ENCODE measurements around the gene ZBTB18.
"Not testable (repeated sequence)": the region's sequence is repeated elsewhere in the genome, so short reads cannot be mapped to it uniquely, and the experiment has no call there.

Gene ZBTB18

GRCh38 chr1:244042293-244042692, 8.8 kb upstream of the ZBTB18 start:
- DNase-seq, result no peak

- no peak for DNase-seq
Observed at GRCh38 chr1:244044423-244044822, 6.7 kb upstream of the ZBTB18 start.

GRCh38 chr1:244046254-244046653, 4.8 kb upstream of the ZBTB18 start:
- DNase-seq, result not testable (repeated sequence)

- no peak for DNase-seq
Observed at GRCh38 chr1:244046907-244047611, 4.0 kb upstream of the ZBTB18 start.

GRCh38 chr1:244047621-244048255, 3.3 kb upstream of the ZBTB18 start:
- DNase-seq, result no peak

GRCh38 chr1:244048256-244049161, 2.6 kb upstream of the ZBTB18 start:
- DNase-seq, result peak; percentile 85

DNA sequence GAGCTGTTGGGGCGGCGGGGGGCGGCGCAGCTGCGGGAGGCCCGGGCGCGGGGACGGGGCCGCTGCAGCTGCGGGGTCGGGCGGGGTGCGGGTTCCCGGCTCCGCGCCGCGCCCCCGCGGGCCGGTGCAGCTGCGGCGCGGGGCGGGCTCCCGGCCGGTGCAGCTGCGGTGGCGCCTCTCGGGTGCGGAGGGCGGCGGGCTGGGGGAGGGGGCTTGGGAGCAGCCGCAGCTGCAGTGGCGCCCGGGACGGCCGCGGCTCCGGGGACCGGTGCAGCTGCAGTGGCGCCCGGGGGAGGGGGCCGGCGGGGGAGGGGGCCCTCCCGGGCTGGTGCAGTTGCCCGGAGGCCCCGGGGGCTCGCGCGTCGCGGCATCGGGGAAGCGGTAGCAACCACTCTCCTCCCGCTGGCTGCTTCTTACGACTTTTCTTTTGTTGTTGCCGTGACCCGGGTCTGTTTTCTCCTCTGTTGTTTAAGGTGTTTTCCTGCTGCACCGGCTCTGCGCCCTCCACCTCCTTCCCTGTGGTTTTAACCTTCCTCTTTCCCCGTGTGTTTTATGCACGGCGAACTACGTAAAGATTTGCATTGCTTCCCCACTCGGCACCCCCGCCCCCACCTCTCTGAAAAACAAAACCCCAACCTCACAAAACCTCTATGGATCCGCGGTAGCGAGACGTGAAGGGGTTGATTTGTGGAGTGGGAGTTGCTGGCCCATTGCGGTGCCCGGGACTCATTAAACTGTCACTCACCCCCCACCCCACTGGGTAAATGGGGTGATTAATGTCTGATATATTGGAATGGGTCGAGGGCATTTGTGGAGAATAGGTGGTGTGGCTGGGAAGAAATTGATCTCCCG, 1.7 kb upstream of the ZBTB18 start:
- no peak for DNase-seq

GRCh38 chr1:244050014-244050834, 859 bp upstream of the ZBTB18 start:
- DNase-seq, result peak; percentile 4

DNA sequence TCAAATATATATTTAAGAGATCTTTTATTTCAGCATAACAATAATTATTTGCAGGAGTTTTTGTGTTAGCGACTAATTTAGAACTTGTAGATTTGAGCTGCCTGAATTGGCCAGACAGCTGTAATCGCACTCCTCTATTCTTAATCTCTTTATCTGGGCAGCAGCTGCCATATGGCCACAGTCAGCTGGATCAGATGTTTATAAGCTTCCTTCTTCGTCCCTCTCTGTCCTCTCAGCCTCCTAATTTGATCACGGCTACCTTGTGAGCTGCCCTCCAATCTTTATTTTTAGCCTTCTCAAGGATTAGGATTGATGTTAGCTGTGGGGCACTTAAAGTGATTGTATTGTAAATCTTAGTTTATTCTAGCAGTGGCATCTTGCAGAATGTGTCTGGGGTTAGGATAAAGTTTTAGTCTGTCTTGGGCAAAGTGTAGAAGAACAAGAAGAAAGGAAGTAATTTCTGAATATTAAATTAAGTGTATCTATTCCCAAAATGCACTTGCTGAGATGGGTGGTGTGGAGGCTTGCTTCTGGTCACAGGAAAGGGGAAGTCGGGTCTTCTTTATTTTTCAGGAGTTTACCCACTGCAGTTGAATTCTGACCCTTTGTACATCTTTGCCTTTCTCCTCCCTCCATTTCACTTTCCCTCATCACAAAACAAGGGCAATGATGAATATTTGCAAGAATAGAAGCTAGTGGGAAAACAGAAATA, 1.1 kb downstream of the ZBTB18 start:
- DNase-seq, result no peak

DNA sequence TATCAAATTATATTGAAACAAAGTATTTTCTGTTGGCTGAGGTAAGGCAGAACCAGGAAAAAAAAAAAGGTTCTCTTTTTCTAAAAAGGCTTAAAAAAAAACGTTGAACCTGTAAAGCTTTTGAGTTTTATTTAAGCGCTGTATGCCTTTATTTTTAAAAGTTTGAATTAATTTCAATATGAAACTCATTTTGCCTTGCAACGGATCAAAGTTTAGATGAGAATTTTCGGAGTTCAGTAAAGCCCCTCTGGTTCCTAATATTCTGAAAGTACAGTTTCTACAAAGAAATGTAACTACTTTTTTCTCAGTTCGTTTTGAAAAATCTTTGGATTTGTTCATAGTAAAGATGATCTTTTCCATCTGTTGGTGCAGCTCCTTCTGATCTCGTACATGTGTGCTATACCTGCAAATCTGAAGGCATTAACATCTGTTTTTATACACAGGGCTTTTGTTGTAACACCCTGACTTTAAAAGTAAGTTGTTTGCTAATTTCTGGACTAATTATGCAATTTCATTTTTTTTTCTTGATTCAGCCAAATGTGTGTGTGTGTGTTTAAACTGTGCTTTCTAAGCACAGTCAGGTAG, 1.7 kb downstream of the ZBTB18 start:
- no peak for DNase-seq

- no peak for DNase-seq
Observed at GRCh38 chr1:244053831-244054230, 2.7 kb downstream of the ZBTB18 start.

DNA sequence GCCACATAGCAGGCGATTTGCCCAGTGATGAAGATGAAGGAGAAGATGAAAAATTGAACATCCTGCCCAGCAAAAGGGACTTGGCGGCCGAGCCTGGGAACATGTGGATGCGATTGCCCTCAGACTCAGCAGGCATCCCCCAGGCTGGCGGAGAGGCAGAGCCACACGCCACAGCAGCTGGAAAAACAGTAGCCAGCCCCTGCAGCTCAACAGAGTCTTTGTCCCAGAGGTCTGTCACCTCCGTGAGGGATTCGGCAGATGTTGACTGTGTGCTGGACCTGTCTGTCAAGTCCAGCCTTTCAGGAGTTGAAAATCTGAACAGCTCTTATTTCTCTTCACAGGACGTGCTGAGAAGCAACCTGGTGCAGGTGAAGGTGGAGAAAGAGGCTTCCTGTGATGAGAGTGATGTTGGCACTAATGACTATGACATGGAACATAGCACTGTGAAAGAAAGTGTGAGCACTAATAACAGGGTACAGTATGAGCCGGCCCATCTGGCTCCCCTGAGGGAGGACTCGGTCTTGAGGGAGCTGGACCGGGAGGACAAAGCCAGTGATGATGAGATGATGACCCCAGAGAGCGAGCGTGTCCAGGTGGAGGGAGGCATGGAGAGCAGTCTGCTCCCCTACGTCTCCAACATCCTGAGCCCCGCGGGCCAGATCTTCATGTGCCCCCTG, 3.3 kb downstream of the ZBTB18 start:
- DNase-seq, result no peak

DNA sequence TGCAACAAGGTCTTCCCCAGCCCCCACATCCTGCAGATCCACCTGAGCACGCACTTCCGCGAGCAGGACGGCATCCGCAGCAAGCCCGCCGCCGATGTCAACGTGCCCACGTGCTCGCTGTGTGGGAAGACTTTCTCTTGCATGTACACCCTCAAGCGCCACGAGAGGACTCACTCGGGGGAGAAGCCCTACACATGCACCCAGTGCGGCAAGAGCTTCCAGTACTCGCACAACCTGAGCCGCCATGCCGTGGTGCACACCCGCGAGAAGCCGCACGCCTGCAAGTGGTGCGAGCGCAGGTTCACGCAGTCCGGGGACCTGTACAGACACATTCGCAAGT, 3.8 kb downstream of the ZBTB18 start:
- DNase-seq, result no peak

GRCh38 chr1:244056577-244056976, 5.5 kb downstream of the ZBTB18 start:
- no peak for DNase-seq

DNA sequence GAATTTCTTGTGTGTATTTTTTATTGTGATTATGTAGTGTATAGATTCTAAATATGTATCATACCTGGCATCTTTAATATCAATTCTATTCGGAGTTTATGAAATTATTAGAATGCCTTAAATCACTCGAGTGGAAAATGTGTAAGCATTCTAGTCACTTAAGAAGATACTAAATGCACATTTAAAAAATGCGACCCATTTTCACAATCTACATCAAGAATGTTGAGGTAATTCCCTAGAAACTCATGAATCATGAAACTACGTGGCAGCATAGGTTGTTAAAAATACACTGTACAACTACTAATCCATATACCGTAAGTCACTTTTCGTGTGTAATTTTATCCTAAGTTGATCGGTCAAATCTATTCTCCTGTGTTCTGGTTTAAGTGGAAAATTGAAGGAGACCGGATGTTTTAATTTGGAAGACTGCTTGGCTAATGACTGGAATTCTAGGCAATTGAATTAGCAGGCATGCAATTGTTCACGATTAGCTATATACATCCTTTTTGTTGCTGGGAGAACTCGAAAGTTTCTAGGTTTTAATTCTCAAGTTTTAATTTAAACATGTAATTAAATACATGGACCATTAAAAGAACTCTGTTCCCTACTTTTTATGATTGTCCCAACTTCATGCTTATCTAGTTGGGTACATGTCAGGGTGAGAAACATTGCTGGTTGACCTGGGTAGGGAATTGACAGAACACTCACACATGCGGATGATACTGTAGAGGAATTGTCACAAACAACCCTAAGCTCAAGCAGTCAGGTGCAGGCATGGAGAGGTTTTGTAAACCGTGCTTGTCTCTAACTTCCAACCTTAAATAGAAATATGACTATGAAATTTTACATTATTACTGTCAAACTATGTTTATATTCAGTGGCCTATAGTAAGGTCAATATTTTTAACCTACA, 6.6 kb downstream of the ZBTB18 start:
- DNase-seq, result no peak

DNA sequence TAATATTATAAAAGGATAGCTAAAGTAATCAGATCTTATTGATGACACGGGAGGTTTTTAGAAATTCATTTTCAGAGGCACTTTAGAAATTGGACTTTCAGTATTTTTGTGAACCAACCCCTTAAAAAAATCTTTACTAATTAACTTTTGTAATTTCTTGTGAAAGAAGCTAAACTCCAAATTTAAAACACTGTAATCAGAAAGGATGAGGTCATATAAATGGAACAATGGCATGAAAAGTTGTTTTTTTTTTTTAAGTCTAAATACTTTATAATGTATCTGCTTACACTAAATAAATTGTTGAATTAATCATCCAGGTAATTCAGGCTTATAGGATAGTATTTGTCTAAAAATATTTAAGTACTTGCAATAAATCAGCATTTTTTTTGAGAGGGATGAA, 9.0 kb downstream of the ZBTB18 start:
- no peak for DNase-seq

DNA sequence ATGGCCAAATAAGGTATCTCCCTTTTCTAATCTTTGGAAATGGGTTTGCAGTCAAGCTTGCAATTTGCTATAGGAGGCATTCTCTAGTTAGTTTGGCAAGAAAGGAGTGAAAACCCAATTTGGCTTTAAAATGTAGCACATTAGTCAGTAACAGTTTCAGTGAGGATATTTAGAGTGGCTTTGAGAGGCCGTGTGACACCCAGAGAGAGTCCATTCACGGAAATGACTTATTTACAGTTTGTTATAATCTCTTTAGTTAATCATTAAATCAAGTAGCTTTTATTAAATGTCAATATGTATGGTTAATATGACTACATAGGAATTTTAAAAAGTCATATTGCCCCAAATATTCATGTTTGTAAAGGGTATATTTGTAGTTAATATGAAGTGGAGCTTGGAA, 9.6 kb downstream of the ZBTB18 start:
- no peak for DNase-seq

DNA sequence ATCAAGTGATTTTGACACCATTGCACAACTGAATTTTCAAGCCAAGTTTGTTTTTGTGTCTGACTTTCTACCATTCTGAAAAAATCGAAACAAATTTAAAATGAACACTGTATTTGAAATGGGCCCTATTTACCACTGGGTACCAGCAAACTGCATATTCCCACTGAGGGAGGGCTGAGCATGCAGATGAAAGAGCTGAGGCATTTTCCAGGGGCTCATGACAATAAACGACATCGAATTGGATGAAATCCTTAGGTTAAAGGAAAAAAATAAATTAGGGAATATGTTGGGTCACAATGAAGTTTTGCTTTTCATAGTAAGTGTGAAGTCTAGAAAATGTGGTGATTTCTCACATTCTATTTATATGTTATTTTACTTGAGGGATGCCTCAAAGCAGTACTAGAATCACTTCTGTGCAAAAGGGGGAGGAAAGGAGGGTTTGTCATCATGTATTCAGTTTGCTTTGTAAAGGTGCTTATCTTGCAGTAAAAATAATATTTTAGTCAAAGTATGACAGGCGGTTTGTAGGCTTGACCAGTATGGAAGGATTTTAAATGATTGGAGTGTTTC, 11.2 kb downstream of the ZBTB18 start:
- no peak for DNase-seq

GRCh38 chr1:244063498-244063897, 12.4 kb downstream of the ZBTB18 start:
- no peak for DNase-seq
